Fibroblast of pulmonary artery (primary cell): ENCODE results near the gene CT47C1.

ENCODE experiments used
- DNase-seq: peaks from one replicate; pipeline ENCODE4 v3.0.0-alpha.2; 2010; ENCODE audit warnings: low read depth
- H3K4me3 ChIP-seq: replicated peaks from 2 replicates; pipeline ENCODE4 v1.5.1; 2011; ENCODE audit warnings: low read depth, mild to moderate bottlenecking, control low read depth, low read length, moderate library complexity
- CTCF ChIP-seq: IDR thresholded peaks from 2 replicates; pipeline ENCODE4 v1.5.1; 2011; ENCODE audit warnings: mild to moderate bottlenecking, control low read depth, low read length, inconsistent platforms; ENCODE audit errors: missing control alignments

The CT47C1 gene

GRCh38 chrX:119073911-119074310 is 1.1 kb downstream of the CT47C1 start:
- TF ChIP-seq CTCF: no peak
- no peak for DNase-seq
- no peak overlapping the region for H3K4me3 ChIP-seq

GRCh38 chrX:119075270-119076025 is 2.7 kb downstream of the CT47C1 start:
- no peak overlapping the region for H3K4me3 ChIP-seq
- no peak for DNase-seq
- TF ChIP-seq CTCF: no peak

GRCh38 chrX:119082278-119082677 is 9.5 kb downstream of the CT47C1 start:
- no peak overlapping the region for H3K4me3 ChIP-seq
- no peak for DNase-seq
- TF ChIP-seq CTCF: no peak

- no peak overlapping the region for H3K4me3 ChIP-seq
- no peak for DNase-seq
- no peak for TF ChIP-seq CTCF
These were observed 12.0 kb downstream of the CT47C1 start for GRCh38 chrX:119084766-119085165.

- no peak for TF ChIP-seq CTCF
These were observed 14.3 kb downstream of the CT47C1 start for GRCh38 chrX:119087121-119087520.

GRCh38 chrX:119089619-119090018 is 16.8 kb downstream of the CT47C1 start:
- no peak overlapping the region for H3K4me3 ChIP-seq
- no peak for TF ChIP-seq CTCF
- no peak for DNase-seq

More at GRCh38 chrX:119087121-119087520, 14.3 kb downstream of the CT47C1 start:
- DNase-seq: no peak
- H3K4me3 ChIP-seq: no peak overlapping the region

- no peak overlapping the region for H3K4me3 ChIP-seq
- no peak for TF ChIP-seq CTCF
- no peak for DNase-seq
These were observed 17.8 kb downstream of the CT47C1 start for GRCh38 chrX:119090627-119091026.
